ENCODE results near the gene OR10T2. TPM values are rescaled to one million over a fixed set of nuclear protein-coding genes. Genes with fewer than 3 reads are reported as not detected.

OR10T2 gene
- total and polyA plus RNA-seq, 12 donors: not detected

DNA sequence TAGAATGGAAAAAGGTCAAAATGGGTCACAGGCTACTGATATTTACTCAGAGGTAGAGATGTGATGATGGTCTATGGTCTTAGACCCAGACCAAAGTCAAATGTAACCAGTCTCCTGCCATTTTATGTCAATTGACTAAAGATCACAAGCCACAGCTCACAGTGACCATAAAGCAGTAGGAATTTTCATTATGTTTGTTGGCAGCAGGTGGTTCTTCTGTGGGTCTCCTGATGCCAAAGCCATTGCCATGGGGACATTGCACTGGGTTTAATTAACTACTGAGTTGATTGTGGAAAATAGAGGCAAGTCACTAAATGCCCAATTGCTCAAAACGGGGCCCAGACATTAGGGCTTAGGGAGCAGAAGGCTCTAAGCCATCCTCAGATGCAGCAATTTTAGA, 26.9 kb upstream of the OR10T2 start, which contains the start of gene OR10K2:
Gene OR10K2 (minus strand): TSS at position 101 of the 400 bp plus-strand sequence. CDS start 5,371 bp downstream, outside the sequence.
- H3K4me1 ChIP-seq: peaks cover 0 to 12% (median 0%) of the 10 kb centered on the region in 9 donors
- 88% methylated on average over 1 of the region's 1 CpG for WGBS, 2 donors
- H3K27me3 ChIP-seq: no peaks in the 10 kb centered on the region
- ATAC-seq (no peak), DNase-seq (no peak)
- H3K36me3 ChIP-seq: no peaks in the 10 kb centered on the region
- TF ChIP-seq, protein P1, sequence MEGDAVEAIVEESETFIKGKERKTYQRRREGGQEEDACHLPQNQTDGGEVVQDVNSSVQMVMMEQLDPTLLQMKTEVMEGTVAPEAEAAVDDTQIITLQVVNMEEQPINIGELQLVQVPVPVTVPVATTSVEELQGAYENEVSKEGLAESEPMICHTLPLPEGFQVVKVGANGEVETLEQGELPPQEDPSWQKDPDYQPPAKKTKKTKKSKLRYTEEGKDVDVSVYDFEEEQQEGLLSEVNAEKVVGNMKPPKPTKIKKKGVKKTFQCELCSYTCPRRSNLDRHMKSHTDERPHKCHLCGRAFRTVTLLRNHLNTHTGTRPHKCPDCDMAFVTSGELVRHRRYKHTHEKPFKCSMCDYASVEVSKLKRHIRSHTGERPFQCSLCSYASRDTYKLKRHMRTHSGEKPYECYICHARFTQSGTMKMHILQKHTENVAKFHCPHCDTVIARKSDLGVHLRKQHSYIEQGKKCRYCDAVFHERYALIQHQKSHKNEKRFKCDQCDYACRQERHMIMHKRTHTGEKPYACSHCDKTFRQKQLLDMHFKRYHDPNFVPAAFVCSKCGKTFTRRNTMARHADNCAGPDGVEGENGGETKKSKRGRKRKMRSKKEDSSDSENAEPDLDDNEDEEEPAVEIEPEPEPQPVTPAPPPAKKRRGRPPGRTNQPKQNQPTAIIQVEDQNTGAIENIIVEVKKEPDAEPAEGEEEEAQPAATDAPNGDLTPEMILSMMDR (IDR thresholded peaks at IDR 0.05): no peak
- H3K27ac ChIP-seq: no peak within 1 kb of the TSS
- intact Hi-C loops (cut with DNase I): no loop called here
- no peak within 1 kb of the TSS for H3K4me3 ChIP-seq
- peaks cover 0 to 41% (median 0%) of the 10 kb centered on the region in 11 donors for H3K9me3 ChIP-seq

DNA sequence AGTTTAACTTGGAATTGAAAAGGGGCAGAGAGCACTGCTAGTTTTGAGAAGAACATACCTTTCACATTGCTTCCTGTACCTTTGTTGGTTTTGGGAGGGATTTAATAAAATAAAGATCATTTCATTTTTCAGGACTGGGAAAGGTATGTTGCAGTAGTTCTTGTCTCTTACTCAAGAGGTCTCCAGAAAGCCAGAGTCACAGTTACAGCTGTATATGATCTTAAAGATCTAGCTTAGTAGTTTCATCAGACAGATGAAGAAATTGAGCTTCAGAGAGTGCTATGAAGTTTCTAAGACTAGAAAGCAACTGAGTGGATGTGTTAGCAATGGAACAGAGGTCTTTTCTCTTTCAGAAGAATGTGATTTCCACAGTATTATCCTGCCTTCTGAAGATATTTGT, 25.8 kb upstream of the OR10T2 start:
- Histone ChIP-seq H3K4me1 (peaks cover 0 to 3% (median 0%) of the 10 kb centered on the region in 9 donors), H3K36me3 (no peaks in the 10 kb centered on the region), H3K27ac (no peak overlapping the region), H3K4me3 (no peak overlapping the region), H3K9me3 (peaks cover 0 to 30% (median 0%) of the 10 kb centered on the region in 11 donors), H3K27me3 (no peaks in the 10 kb centered on the region)
- ATAC-seq: no peak
- DNase-seq: no peak
- TF ChIP-seq, protein P1 (IDR thresholded peaks at IDR 0.05): no peak
- intact Hi-C loops (cut with DNase I): no loop called here

DNA sequence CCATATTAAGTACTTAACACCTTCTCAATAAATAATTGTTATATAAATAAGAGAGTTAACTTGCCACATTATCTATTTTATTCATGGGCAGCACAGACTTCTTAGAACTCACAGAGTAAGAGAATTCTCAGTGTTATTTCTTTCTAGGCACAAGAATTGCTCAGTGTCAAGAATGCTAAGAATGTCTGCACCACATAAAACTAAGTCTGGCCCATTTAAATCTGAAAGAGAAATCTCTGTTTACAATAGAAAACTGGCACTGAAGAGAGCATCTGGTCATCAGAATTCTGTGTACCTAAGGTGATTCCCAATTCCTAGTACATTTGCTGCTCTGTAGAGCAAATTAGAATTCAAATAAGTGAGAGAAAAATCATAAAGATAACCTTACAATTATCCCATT, 22.9 kb upstream of the OR10T2 start:
- intact Hi-C loops (cut with DNase I): no loop called here
- no peak overlapping the region for H3K27ac ChIP-seq
- H3K9me3 ChIP-seq: peaks cover 0 to 5% (median 0%) of the 10 kb centered on the region in 11 donors
- H3K4me3 ChIP-seq: no peak overlapping the region
- no peaks in the 10 kb centered on the region for H3K27me3 ChIP-seq
- H3K36me3 ChIP-seq: no peaks in the 10 kb centered on the region
- ATAC-seq: no peak
- H3K4me1 ChIP-seq: no peaks in the 10 kb centered on the region
- DNase-seq: no peak
- TF ChIP-seq, protein P1 (IDR thresholded peaks at IDR 0.05): no peak

DNA sequence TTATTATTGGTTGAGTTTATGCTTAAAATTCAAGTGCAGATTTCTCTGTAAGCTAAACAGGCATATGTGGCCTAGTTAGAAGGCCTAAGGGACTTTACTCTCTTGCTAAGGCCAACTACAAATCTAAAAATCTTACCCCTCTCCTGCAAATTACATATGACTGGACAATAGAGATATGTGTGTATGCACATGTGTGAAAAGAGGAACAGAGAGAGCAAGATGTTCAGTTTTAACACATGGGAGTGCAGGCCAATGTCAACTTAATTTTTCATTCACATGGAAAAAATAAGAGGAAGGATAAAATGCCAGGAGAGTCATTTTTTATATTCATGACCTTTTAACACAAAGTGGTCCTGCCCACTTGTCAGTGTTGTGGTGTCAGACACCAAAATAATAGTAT, 18.3 kb upstream of the OR10T2 start:
- DNase-seq: no peak
- Histone ChIP-seq H3K4me3 (no peak overlapping the region), H3K36me3 (no peaks in the 10 kb centered on the region), H3K27me3 (no peaks in the 10 kb centered on the region), H3K9me3 (no peaks in the 10 kb centered on the region), H3K27ac (no peak overlapping the region), H3K4me1 (no peaks in the 10 kb centered on the region)
- TF ChIP-seq, protein P1 (IDR thresholded peaks at IDR 0.05): no peak
- intact Hi-C loops (cut with DNase I): no loop called here
- ATAC-seq: no peak

Data from heart right ventricle (tissue), 16 donors.